Thoracic aorta (tissue), 2 donors: Measurements from ENCODE around the gene ZNF441. TPM values are rescaled to one million over a fixed set of nuclear protein-coding genes. Genes with fewer than 3 reads are reported as not detected.

ENCODE experiments used
- ATAC-seq: fragments of 150-250 bp; one replicate; pipeline ENCODE4 v1.8.0; 2017; ENCODE audit warnings: low read depth; ENCODE audit not compliant: insufficient number of reproducible peaks, low FRiP score
- DNase-seq: peaks from one replicate; pipeline ENCODE4 v3.0.0-alpha.2; 2020; ENCODE audit warnings: low spot score
- H3K27ac ChIP-seq, 2 donors: fragments of 200-600 bp; sonication (generic); 1 replicate in 1 of 2; 2 replicates in 1 of 2; pipeline ENCODE4 v1.5.1; 2016; ENCODE audit warnings: mild to moderate bottlenecking in 2 of 2, moderate library complexity in 2 of 2
- H3K27me3 ChIP-seq: fragments of 200-600 bp; sonication (generic); replicated peaks from 2 replicates; pipeline ENCODE4 v1.6.0; 2016; ENCODE audit warnings: mild to moderate bottlenecking; ENCODE audit not compliant: insufficient read depth
- H3K36me3 ChIP-seq: fragments of 200-600 bp; sonication (generic); one replicate; pipeline ENCODE4 v1.5.1; 2016
- H3K4me1 ChIP-seq, 2 donors: fragments of 200-600 bp; sonication (generic); 1 replicate in 1 of 2; 2 replicates in 1 of 2; pipeline versions ENCODE4 v1.5.1 to v1.6.0; 2016; ENCODE audit warnings: low read depth in 2 of 2, mild to moderate bottlenecking in 1 of 2; ENCODE audit not compliant: control insufficient read depth in 1 of 2
- H3K4me3 ChIP-seq: fragments of 200-600 bp; sonication (generic); 2 replicates; pipeline ENCODE4 v1.5.1; 2016; ENCODE audit warnings: mild to moderate bottlenecking
- H3K9me3 ChIP-seq: fragments of 200-600 bp; sonication (generic); 2 replicates; pipeline ENCODE4 v1.5.1; 2016
- total RNA-seq, 2 donors: library from RNA; depleted of rRNA; stranded (reverse); fragments of >200 nt; gene quantifications; one replicate each; pipeline versions ENCODE4 v1.1.0 to v1.2.3, GENCODE V29; 2016
- TF ChIP-seq, protein P1 (sequence below): fragments of 200-600 bp; sonication (generic); IDR thresholded peaks from one replicate; pipeline ENCODE4 v1.5.1; 2019; ENCODE audit warnings: antibody characterized with exemption

The ZNF441 gene
- total RNA-seq, 2 donors from 2014 or later: 12.1 to 16.5 TPM

DNA sequence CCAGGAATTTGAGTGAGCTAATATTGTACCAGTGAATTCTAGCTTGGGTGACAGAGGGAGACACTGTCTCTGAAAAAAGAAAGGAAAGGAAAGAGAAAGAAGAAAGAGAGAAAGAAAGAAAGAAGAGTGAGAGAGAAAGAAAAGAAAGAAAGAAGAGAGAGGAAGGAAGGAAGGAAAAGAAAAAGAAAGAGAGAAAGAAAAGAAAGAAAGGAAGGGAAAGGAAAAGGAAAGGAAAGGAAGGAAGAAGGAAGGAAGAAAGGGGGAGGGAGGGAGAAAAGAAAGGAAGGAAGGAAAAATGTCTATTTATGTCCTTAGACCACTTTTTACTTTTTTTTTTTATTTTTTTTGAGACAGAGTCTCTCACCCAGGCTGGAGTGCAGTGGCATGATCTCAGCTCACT is 26.1 kb downstream of the ZNF441 start:
- TF ChIP-seq, protein P1, sequence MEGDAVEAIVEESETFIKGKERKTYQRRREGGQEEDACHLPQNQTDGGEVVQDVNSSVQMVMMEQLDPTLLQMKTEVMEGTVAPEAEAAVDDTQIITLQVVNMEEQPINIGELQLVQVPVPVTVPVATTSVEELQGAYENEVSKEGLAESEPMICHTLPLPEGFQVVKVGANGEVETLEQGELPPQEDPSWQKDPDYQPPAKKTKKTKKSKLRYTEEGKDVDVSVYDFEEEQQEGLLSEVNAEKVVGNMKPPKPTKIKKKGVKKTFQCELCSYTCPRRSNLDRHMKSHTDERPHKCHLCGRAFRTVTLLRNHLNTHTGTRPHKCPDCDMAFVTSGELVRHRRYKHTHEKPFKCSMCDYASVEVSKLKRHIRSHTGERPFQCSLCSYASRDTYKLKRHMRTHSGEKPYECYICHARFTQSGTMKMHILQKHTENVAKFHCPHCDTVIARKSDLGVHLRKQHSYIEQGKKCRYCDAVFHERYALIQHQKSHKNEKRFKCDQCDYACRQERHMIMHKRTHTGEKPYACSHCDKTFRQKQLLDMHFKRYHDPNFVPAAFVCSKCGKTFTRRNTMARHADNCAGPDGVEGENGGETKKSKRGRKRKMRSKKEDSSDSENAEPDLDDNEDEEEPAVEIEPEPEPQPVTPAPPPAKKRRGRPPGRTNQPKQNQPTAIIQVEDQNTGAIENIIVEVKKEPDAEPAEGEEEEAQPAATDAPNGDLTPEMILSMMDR: no peak
- DNase-seq (no peak), ATAC-seq (no peak)
- H3K36me3 ChIP-seq: no peaks in the 10 kb centered on the region
- H3K27me3 ChIP-seq: no peaks in the 10 kb centered on the region
- peaks cover 6 to 8% of the 10 kb centered on the region in 2 donors for H3K4me1 ChIP-seq
- peaks cover 17% of the 10 kb centered on the region for H3K9me3 ChIP-seq
- H3K27ac ChIP-seq: no peak overlapping the region
- no peak overlapping the region for H3K4me3 ChIP-seq

DNA sequence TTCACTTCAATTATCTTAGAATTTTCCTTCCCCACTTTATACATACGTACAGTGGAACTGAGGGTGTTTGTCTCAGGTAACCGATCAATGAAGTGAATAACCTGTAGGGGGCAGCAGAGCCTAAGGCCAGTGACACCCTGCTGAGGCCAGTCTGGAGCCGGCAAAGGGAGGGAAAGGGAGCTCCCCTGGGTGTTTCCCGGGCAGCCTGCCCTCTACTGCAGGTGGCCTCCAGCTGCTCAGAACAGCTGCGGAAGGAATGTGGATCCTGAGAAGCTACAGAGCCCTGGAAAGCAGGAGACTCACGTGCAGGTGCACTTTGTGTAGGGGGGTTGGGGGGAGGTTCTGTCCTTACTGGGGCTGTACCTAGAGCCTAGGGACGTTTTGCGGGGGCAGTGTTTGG is 30.7 kb downstream of the ZNF441 start:
- TF ChIP-seq, protein P1: peak; percentile 82
- Histone ChIP-seq H3K4me1 (peaks cover 8 to 12% of the 10 kb centered on the region in 2 donors), H3K4me3 (peak overlapping the region; percentile 84), H3K27ac (no peak overlapping the region), H3K36me3 (no peaks in the 10 kb centered on the region), H3K9me3 (no peaks in the 10 kb centered on the region), H3K27me3 (no peaks in the 10 kb centered on the region)
- ATAC-seq (no peak), DNase-seq (peak; percentile 40)

DNA sequence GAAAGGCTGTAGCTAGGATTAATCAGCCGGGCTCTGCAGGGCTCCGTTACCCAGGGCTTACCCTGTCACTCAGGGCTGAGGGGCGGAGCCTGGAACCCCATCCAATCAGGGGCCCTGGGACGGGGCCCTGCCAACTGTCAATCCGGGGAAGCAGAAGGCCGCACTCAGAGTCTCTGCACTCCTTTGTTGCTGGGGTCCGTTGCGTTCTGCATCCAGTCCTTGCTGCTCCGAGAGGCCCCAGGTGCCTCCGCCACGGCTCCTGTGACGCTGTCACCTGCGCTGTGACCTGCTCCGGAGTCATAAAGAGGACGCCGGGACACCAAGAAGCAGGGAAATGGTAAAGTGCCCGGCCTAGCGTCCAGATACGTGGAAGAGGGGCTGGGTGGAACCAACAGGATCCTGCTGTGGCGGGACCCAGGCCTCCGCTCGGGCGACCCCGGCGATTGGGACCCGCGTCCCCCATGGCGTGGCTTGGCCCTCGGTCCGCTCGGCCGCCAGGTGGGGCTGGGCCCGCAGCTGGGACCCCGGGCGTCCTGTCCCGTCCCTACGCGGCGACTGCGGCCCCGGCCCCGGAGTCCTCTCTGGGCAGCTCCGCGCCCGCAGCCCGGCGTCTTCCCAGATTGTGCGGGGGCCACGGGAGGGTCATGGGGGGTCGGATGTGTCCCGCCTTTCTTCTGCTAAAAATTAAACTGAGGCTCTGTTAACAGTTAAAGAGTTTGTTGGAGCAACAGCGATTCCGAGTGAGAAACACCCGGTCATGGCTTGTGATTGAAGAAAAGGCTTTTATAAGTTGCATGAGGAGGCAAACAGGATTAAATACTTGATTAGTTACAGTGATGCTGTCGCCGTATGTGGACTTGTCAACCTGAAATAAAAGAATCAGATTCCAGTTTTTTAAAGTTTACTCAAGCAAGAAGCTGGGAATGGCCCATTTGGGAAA is 31.9 kb downstream of the ZNF441 start, which contains the start of gene ZNF491:
TSS of gene ZNF491 (plus strand) at position 133 of the 940 bp plus-strand sequence. CDS start 7,431 bp downstream, outside the sequence.
- peak within 1 kb of the TSS; percentile 13 to 67 for H3K27ac ChIP-seq

DNA sequence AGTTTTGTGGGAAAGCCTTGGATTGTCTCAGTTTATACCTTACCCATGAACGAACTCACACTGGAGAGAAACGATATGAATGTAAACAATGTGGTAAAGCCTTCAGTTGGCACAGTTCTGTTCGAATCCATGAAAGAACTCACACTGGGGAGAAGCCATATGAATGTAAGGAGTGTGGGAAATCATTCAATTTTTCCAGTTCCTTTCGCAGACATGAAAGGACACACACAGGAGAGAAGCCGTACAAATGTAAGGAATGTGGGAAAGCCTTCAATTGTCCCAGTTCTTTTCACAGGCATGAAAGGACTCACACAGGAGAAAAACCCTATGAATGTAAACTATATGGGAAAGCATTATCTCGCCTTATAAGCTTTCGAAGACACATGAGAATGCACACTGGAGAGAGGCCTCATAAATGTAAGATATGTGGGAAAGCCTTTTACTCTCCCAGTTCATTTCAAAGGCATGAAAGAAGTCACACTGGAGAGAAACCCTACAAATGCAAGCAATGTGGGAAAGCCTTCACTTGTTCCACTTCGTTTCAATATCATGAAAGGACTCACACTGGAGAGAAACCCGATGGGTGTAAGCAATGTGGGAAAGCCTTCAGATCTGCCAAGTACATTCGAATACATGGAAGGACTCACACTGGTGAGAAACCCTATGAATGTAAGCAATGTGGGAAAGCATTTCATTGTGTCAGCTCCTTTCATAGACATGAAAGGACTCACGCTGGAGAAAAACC is 39.7 kb downstream of the ZNF441 start:
- Histone ChIP-seq H3K27ac (no peak overlapping the region), H3K27me3 (no peaks in the 10 kb centered on the region), H3K4me1 (no peaks in the 10 kb centered on the region), H3K9me3 (peaks cover 21% of the 10 kb centered on the region), H3K4me3 (no peak overlapping the region), H3K36me3 (peaks cover 17% of the 10 kb centered on the region)
- TF ChIP-seq, protein P1: no peak
- ATAC-seq (no peak), DNase-seq (no peak)

More for the DNA sequence above, 31.9 kb downstream of the ZNF441 start, which contains the start of gene ZNF491:
- no peaks in the 10 kb centered on the region for H3K9me3 ChIP-seq
- peaks cover 8 to 12% of the 10 kb centered on the region in 2 donors for H3K4me1 ChIP-seq
- TF ChIP-seq, protein P1: no peak
- no peaks in the 10 kb centered on the region for H3K36me3 ChIP-seq
- ATAC-seq (peak; percentile 87), DNase-seq (peak; percentile 66)
- peak within 1 kb of the TSS; percentile 84 for H3K4me3 ChIP-seq
- H3K27me3 ChIP-seq: no peaks in the 10 kb centered on the region

DNA sequence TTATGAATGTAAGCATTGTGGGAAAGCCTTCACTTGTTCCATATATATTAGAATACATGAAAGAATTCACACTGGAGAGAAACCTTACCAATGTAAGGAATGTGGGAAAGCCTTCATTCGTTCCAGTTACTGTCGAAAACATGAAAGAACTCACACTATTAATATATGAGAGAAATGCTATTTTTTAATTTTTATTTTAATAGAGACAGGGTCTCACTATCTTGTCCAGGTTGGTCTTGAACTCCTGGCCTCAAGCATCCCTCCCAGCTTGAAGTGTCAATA is 40.2 kb downstream of the ZNF441 start:
- no peaks in the 10 kb centered on the region for H3K27me3 ChIP-seq
- TF ChIP-seq, protein P1: no peak
- peaks cover 17% of the 10 kb centered on the region for H3K36me3 ChIP-seq
- H3K4me1 ChIP-seq: no peaks in the 10 kb centered on the region
- ATAC-seq: no peak
- no peak overlapping the region for H3K4me3 ChIP-seq
- no peak for DNase-seq
- no peak overlapping the region for H3K27ac ChIP-seq
- peaks cover 21% of the 10 kb centered on the region for H3K9me3 ChIP-seq
